Body of pancreas (tissue), 4 donors: ENCODE measurements around the gene UBALD1. TPM values are rescaled to one million over a fixed set of nuclear protein-coding genes. Genes with fewer than 3 reads are reported as not detected.
A peak's percentile ranks its signal among the peaks of the same experiment; 100 is the strongest.

ENCODE experiments used
- ATAC-seq: fragments of 150-250 bp; one replicate; pipeline ENCODE4 v1.9.1; 2016
- DNase-seq, 4 donors: peaks; one replicate each; pipeline ENCODE4 v3.0.0-alpha.2; 2019
- H3K27ac ChIP-seq, 4 donors: fragments of 200-600 bp; sonication (generic); 1 replicate in 3 of 4; 2 replicates in 1 of 4; pipeline versions ENCODE4 v1.5.1 to v1.6.1; 2016 to 2019; ENCODE audit warnings: mild to moderate bottlenecking in 1 of 4, mixed read lengths in 1 of 4, moderate library complexity in 1 of 4
- H3K27me3 ChIP-seq, 2 donors: fragments of 200-600 bp; sonication (generic); one replicate each; pipeline ENCODE4 v1.6.0; 2016; ENCODE audit warnings: mild to moderate bottlenecking in 1 of 2
- H3K36me3 ChIP-seq, 2 donors: fragments of 200-600 bp; sonication (generic); replicated peaks in 1 of 2; 2 replicates each; pipeline ENCODE4 v1.5.1; 2016; ENCODE audit warnings: low read depth in 2 of 2; ENCODE audit not compliant: insufficient read depth in 1 of 2
- H3K4me1 ChIP-seq: fragments of 200-600 bp; sonication (generic); one replicate; pipeline ENCODE4 v1.6.0; 2016
- H3K4me3 ChIP-seq, 2 donors: fragments of 200-600 bp; sonication (generic); 1 replicate in 1 of 2; 2 replicates in 1 of 2; pipeline ENCODE4 v1.5.1; 2016 to 2019
- H3K9me3 ChIP-seq, 3 donors: fragments of 200-600 bp; sonication (generic); 1 replicate in 2 of 3; 2 replicates in 1 of 3; pipeline ENCODE4 v1.5.1; 2016
- POLR2A ChIP-seq, 3 donors: fragments of 450-650 bp; IDR thresholded peaks; one replicate each; pipeline ENCODE4 v1.6.1; 2016; ENCODE audit warnings: antibody characterized with exemption in 3 of 3, mild to moderate bottlenecking in 2 of 3
- WGBS, 2 donors: methylation state at CpG; one replicate each; pipeline ENCODE4 v1.1.5; 2017; 5-methylcytosine and 5-hydroxymethylcytosine counted together
- intact Hi-C: fragments of 100-400 bp; cut with DNase I; formaldehyde crosslinking; loops from one replicate; pipeline ENCODE4 v1.15.1; 2023
- total RNA-seq, 2 donors: library from RNA; depleted of rRNA; stranded (reverse); fragments of >200 nt; gene quantifications; one replicate each; pipeline ENCODE4 v1.1.0, GENCODE V29; 2016
- TF ChIP-seq, protein P1 (sequence below), 7 experiments: fragments of 450-650 bp in 4 of 7; fragments of 200-600 bp in 3 of 7; sonication (generic) in 3 of 7; IDR thresholded peaks; one replicate each; pipeline ENCODE4 v1.5.1; 2016 to 2019; ENCODE audit warnings: antibody characterized with exemption in 7 of 7

Gene UBALD1
- total RNA-seq, 2 donors from 2014 or later: 11.9 to 19.4 TPM

DNA sequence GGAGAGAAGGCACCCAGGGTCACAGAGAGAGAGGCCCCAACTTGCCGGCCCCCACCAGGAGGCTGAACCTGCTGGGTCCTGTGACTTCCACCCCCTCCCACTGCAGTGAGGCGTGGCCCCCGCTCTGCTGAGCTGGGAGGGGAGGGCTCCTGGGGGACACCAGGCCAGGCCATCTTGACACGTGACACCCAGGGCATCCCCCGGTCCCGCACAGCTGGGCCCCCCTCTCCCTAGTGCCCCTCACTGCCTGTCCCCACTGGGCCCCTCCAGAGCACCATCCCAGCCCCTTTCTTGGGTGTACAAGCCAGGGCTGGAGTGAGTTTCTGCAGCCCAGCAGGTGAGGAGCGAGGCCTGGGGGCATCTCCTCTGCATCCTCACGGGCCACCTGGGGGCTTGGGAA lies 12.4 kb downstream of the UBALD1 start:
- intact Hi-C loops: no loop called here
- no peaks in the 10 kb centered on the region for H3K27me3 ChIP-seq
- H3K4me3 ChIP-seq: no peak overlapping the region
- 71% methylated on average over 6 of the region's 8 CpGs; no CpG with 5 or more reads in 1 of the 2 donors for WGBS, 2 donors
- H3K27ac ChIP-seq: no peak overlapping the region
- no peaks in the 10 kb centered on the region for H3K36me3 ChIP-seq
- H3K4me1 ChIP-seq: peaks cover 14% of the 10 kb centered on the region
- no peaks in the 10 kb centered on the region for H3K9me3 ChIP-seq
- ATAC-seq: no peak
- DNase-seq: no peak
- TF ChIP-seq POLR2A (IDR thresholded peaks at IDR 0.05): no peak

DNA sequence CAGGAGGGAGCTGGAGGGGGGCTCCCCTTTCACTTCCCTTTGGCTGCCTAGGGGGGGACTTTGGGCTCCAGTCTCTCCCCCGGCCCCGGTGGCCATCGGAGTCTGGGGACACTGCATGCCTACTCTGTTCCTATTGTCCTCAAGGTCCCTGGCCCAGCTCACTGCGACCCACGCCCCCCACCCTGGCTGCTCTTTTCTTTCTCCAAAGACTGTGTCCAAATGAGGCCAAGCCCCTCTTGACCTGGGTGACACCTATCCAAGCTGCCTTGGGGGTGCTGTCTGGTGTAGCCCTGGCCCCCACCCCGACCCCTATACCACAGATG lies 12.9 kb downstream of the UBALD1 start:
- TF ChIP-seq, protein P1, sequence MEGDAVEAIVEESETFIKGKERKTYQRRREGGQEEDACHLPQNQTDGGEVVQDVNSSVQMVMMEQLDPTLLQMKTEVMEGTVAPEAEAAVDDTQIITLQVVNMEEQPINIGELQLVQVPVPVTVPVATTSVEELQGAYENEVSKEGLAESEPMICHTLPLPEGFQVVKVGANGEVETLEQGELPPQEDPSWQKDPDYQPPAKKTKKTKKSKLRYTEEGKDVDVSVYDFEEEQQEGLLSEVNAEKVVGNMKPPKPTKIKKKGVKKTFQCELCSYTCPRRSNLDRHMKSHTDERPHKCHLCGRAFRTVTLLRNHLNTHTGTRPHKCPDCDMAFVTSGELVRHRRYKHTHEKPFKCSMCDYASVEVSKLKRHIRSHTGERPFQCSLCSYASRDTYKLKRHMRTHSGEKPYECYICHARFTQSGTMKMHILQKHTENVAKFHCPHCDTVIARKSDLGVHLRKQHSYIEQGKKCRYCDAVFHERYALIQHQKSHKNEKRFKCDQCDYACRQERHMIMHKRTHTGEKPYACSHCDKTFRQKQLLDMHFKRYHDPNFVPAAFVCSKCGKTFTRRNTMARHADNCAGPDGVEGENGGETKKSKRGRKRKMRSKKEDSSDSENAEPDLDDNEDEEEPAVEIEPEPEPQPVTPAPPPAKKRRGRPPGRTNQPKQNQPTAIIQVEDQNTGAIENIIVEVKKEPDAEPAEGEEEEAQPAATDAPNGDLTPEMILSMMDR (IDR thresholded peaks at IDR 0.05): no peak
- no peak for TF ChIP-seq POLR2A (IDR thresholded peaks at IDR 0.05)
- ATAC-seq: no peak

DNA sequence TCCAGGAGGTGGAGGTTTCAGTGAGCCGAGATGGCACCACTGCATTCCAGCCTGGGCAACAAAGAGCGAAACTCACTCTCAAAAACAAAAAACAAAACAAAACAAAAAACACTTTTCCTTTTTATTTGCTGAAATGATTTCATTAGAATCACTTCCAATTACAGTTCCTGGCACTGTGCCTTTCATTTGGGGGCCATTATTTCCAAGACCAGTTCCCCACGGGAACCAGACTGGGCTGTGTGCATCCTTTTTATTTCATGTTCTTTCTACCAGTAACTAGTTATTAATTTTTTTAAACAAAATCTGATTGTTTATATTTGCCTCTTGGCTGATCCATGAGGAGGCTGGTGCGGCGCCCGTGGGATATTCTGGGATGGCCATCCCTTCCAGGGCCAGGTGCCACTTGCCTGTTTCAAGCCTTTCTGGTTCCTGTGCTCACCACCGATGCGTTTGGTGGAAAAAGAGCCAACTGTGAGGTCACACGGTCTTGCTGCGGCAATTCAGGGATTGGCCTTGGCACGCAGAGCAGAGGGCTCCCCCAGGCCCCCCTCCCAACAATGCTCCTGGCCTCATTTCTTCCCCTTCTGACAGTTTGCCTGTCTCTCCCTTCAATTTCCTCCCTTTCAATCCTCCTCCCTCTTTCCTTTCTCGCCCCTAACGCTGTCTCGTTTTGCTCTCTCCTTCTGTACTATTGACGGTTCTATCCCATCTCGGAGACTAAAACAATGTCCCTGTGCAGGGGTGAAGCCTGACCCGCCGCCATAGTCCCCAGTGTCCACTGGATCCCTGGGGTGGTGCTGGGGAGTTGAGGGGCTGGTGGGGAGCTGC lies 13.4 kb downstream of the UBALD1 start:
- DNase-seq: peak; percentile 48 to 73 (median 66)
- no peak overlapping the region for H3K4me3 ChIP-seq
- H3K9me3 ChIP-seq: no peaks in the 10 kb centered on the region
- no peaks in the 10 kb centered on the region for H3K36me3 ChIP-seq
- peak; percentile 54 for ATAC-seq
- WGBS, 2 donors: 17 to 20% methylated on average over 17 to 18 of the region's 18 CpGs
- intact Hi-C loops: no loop called here
- TF ChIP-seq, protein P1 (IDR thresholded peaks at IDR 0.05): no peak
- no peak for TF ChIP-seq POLR2A (IDR thresholded peaks at IDR 0.05)
- H3K4me1 ChIP-seq: peaks cover 15% of the 10 kb centered on the region
- H3K27ac ChIP-seq: no peak overlapping the region
- H3K27me3 ChIP-seq: no peaks in the 10 kb centered on the region

More for the DNA sequence above, 12.9 kb downstream of the UBALD1 start:
- no peaks in the 10 kb centered on the region for H3K27me3 ChIP-seq
- no peak for DNase-seq
- peaks cover 17% of the 10 kb centered on the region for H3K4me1 ChIP-seq
- WGBS, 2 donors: 35 to 66% methylated on average over 4 to 6 of the region's 6 CpGs
- intact Hi-C loops: no loop called here
- no peaks in the 10 kb centered on the region for H3K9me3 ChIP-seq
- no peak overlapping the region for H3K27ac ChIP-seq
- H3K36me3 ChIP-seq: no peaks in the 10 kb centered on the region
- no peak overlapping the region for H3K4me3 ChIP-seq

DNA sequence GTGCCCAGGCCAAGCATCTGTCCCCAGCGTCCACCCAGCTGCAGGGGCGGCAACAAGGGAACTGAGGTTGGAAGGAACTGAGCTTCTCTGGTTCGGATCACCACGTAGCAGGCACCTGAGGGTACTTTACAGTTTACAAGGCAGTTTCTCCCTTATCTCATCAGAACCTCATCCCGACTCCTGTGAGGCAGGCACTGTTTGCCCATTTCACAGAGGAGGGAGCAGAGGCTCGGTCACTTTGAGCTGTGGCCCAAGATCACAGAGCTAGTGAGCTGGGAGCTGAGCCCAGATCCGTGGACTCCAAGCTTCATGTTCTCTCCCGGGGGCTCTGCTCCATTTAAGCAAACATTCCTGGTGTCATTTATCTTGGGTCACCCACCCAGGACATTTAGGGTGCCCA lies 15.1 kb downstream of the UBALD1 start:
- peaks cover 15% of the 10 kb centered on the region for H3K4me1 ChIP-seq
- ATAC-seq (no peak), DNase-seq (no peak)
- H3K4me3 ChIP-seq: no peak overlapping the region
- no peaks in the 10 kb centered on the region for H3K9me3 ChIP-seq
- intact Hi-C loops: no loop called here
- 77 to 86% methylated on average over 5 to 8 of the region's 8 CpGs for WGBS, 2 donors
- TF ChIP-seq, protein P1 (IDR thresholded peaks at IDR 0.05): no peak
- no peak overlapping the region for H3K27ac ChIP-seq
- H3K36me3 ChIP-seq: no peaks in the 10 kb centered on the region
- H3K27me3 ChIP-seq: no peaks in the 10 kb centered on the region

DNA sequence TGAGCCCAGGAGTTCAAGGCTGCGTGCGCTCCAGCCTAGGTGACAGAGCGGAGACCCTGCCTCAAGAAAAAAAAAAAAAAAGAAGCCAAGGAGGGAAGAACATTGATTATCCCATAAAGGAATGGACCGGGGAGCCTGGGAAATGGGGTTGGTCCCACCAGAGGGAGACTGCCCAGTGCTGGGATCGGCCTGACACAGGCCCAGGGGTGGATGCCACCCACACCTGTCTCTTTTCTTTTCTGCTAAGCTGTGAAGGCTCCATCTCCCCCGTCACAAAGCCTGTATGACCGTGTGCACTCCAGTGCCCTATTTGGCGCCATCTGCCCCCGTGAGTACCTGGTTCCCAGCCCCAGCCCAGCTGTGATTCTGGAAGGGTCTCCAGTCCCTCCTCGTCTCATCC lies 15.7 kb downstream of the UBALD1 start:
- ATAC-seq: no peak
- no peak for DNase-seq
- Histone ChIP-seq H3K4me3 (no peak overlapping the region), H3K27ac (no peak overlapping the region), H3K36me3 (no peaks in the 10 kb centered on the region), H3K4me1 (peaks cover 15% of the 10 kb centered on the region), H3K9me3 (no peaks in the 10 kb centered on the region), H3K27me3 (no peaks in the 10 kb centered on the region)
- intact Hi-C loops: no loop called here
- TF ChIP-seq, protein P1 (IDR thresholded peaks at IDR 0.05): no peak
- no peak for TF ChIP-seq POLR2A (IDR thresholded peaks at IDR 0.05)
- 82 to 84% methylated on average over 10 of the region's 10 CpGs for WGBS, 2 donors
